H9 (cell line): Measurements from ENCODE around the gene FUCA1. TPM values are rescaled to one million over a fixed set of nuclear protein-coding genes. Genes with fewer than 3 reads are reported as not detected.

Experiments used
- DNase-seq: peaks from one replicate; pipeline ENCODE4 v3.0.0-alpha.2; 2017
- H2AFZ ChIP-seq: one replicate; pipeline ENCODE4 v1.6.1; 2013; ENCODE audit warnings: mild to moderate bottlenecking, low read length, control low read depth, moderate library complexity
- H2AK5ac ChIP-seq: 2 replicates; pipeline ENCODE4 v1.6.1; 2013; ENCODE audit warnings: low read length, control low read depth, mixed read lengths; ENCODE audit not compliant: insufficient read length
- H2BK120ac ChIP-seq: one replicate; pipeline ENCODE4 v1.6.1; 2013; ENCODE audit warnings: low read depth, mild to moderate bottlenecking, low read length, control low read depth, inconsistent platforms; ENCODE audit not compliant: poor library complexity, severe bottlenecking
- H2BK12ac ChIP-seq: 2 replicates; pipeline ENCODE4 v1.6.1; 2013; ENCODE audit warnings: low read length, control low read depth, mixed read lengths, low read depth; ENCODE audit not compliant: insufficient read length
- H2BK15ac ChIP-seq: 2 replicates; pipeline ENCODE4 v1.6.1; 2013; ENCODE audit warnings: low read depth, low read length, control low read depth
- H2BK20ac ChIP-seq: one replicate; pipeline ENCODE4 v1.6.1; 2013; ENCODE audit warnings: low read depth, mild to moderate bottlenecking, low read length, control low read depth, inconsistent platforms; ENCODE audit not compliant: poor library complexity, severe bottlenecking
- H2BK5ac ChIP-seq: 2 replicates; pipeline ENCODE4 v1.6.1; 2013; ENCODE audit warnings: low read length, control low read depth, mixed read lengths; ENCODE audit not compliant: insufficient read length
- H3K14ac ChIP-seq: 2 replicates; pipeline ENCODE4 v1.6.1; 2013; ENCODE audit warnings: low read length, control low read depth; ENCODE audit not compliant: insufficient read depth
- H3K18ac ChIP-seq: 2 replicates; pipeline ENCODE4 v1.6.1; 2013; ENCODE audit warnings: low read depth, mild to moderate bottlenecking, mixed read lengths, low read length, control low read depth; ENCODE audit not compliant: insufficient read length
- H3K23ac ChIP-seq: 2 replicates; pipeline ENCODE4 v1.6.1; 2013; ENCODE audit warnings: low read length, control low read depth, mixed read lengths, low read depth; ENCODE audit not compliant: insufficient read length
- H3K23me2 ChIP-seq: 2 replicates; pipeline ENCODE4 v1.6.1; 2013; ENCODE audit warnings: low read depth, mild to moderate bottlenecking, mixed read lengths, low read length, control low read depth; ENCODE audit not compliant: insufficient read length, poor library complexity, severe bottlenecking
- H3K27ac ChIP-seq: 2 replicates; pipeline ENCODE4 v1.5.1; 2013; ENCODE audit warnings: low read length, control low read depth, mixed read lengths, low read depth; ENCODE audit not compliant: insufficient read length
- H3K27me3 ChIP-seq: 2 replicates; pipeline ENCODE4 v1.6.1; 2013; ENCODE audit warnings: low read length, control low read depth, inconsistent platforms; ENCODE audit not compliant: insufficient read depth
- H3K4ac ChIP-seq: 2 replicates; pipeline ENCODE4 v1.6.1; 2013; ENCODE audit warnings: low read depth, mild to moderate bottlenecking, control low read depth, inconsistent platforms, low read length, moderate library complexity
- H3K4me1 ChIP-seq: 2 replicates; pipeline ENCODE4 v1.6.1; 2013; ENCODE audit warnings: low read length, control low read depth, inconsistent platforms; ENCODE audit not compliant: insufficient read depth
- H3K4me2 ChIP-seq: 2 replicates; pipeline ENCODE4 v1.6.1; 2013; ENCODE audit warnings: low read length, control low read depth, mixed read lengths; ENCODE audit not compliant: insufficient read length, insufficient read depth
- H3K56ac ChIP-seq: 2 replicates; pipeline ENCODE4 v1.6.1; 2013; ENCODE audit warnings: low read depth, mild to moderate bottlenecking, mixed read lengths, low read length, control low read depth; ENCODE audit not compliant: insufficient read length
- H3K79me1 ChIP-seq: 2 replicates; pipeline ENCODE4 v1.6.1; 2013; ENCODE audit warnings: low read depth, mild to moderate bottlenecking, moderate library complexity, low read length, control low read depth, inconsistent platforms; ENCODE audit not compliant: insufficient read depth, poor library complexity, severe bottlenecking
- H3K79me2 ChIP-seq: 2 replicates; pipeline ENCODE4 v1.6.1; 2013; ENCODE audit warnings: low read length, control low read depth, inconsistent platforms; ENCODE audit not compliant: insufficient read depth
- H3K9ac ChIP-seq: 2 replicates; pipeline ENCODE4 v1.6.1; 2013; ENCODE audit warnings: low read length, control low read depth, mixed read lengths; ENCODE audit not compliant: insufficient read length; ENCODE audit errors: extremely low read depth
- H3K9me3 ChIP-seq: one replicate; pipeline ENCODE4 v1.6.1; 2013; ENCODE audit warnings: low read depth, low read length, inconsistent platforms; ENCODE audit not compliant: control insufficient read depth
- H3T11ph ChIP-seq: one replicate; pipeline ENCODE4 v1.6.1; 2013; ENCODE audit warnings: mild to moderate bottlenecking, low read length, control low read depth, inconsistent platforms
- H4K20me1 ChIP-seq: one replicate; pipeline ENCODE4 v1.6.1; 2013; ENCODE audit not compliant: control insufficient read depth, insufficient read length, insufficient read depth
- H4K5ac ChIP-seq: 2 replicates; pipeline ENCODE4 v1.6.1; 2013; ENCODE audit warnings: low read depth, mild to moderate bottlenecking, mixed read lengths, low read length, control low read depth; ENCODE audit not compliant: insufficient read length
- H4K8ac ChIP-seq: replicated peaks from 2 replicates; pipeline ENCODE4 v1.6.1; 2013; ENCODE audit warnings: low read length, control low read depth, mixed read lengths, low read depth; ENCODE audit not compliant: insufficient read length
- H4K91ac ChIP-seq: 2 replicates; pipeline ENCODE4 v1.6.1; 2013; ENCODE audit warnings: low read depth, mild to moderate bottlenecking, moderate library complexity, mixed read lengths, low read length, control low read depth; ENCODE audit not compliant: insufficient read length
- H3K27ac Mint-ChIP-seq, 3 experiments: 2 replicates in 2 of 3; 3 replicates in 1 of 3; pipeline ENCODE4 v1.8.0; 2020 to 2021; ENCODE audit warnings: mixed read lengths in 3 of 3, mild to moderate bottlenecking in 1 of 3, moderate library complexity in 1 of 3
- H3K27me3 Mint-ChIP-seq: 2 replicates; pipeline ENCODE4 v1.8.0; 2021; ENCODE audit warnings: low read depth, mild to moderate bottlenecking, moderate library complexity, mixed read lengths
- H3K36me3 Mint-ChIP-seq, 3 experiments: 2 replicates in 2 of 3; 3 replicates in 1 of 3; pipeline ENCODE4 v1.8.0; 2020 to 2021; ENCODE audit warnings: low read depth in 3 of 3, mixed read lengths in 3 of 3; ENCODE audit not compliant: insufficient read depth in 1 of 3
- H3K4me1 Mint-ChIP-seq, 2 experiments: 2 replicates each; pipeline ENCODE4 v1.8.0; 2020; ENCODE audit warnings: mixed read lengths in 2 of 2
- H3K4me3 Mint-ChIP-seq, 2 experiments: 2 replicates in 1 of 2; 3 replicates in 1 of 2; pipeline ENCODE4 v1.8.0; 2020 to 2021; ENCODE audit warnings: mild to moderate bottlenecking in 2 of 2, mixed read lengths in 2 of 2, moderate library complexity in 1 of 2
- H3K9me3 Mint-ChIP-seq, 2 experiments: 2 replicates in 1 of 2; 3 replicates in 1 of 2; pipeline ENCODE4 v1.8.0; 2020; ENCODE audit warnings: mild to moderate bottlenecking in 2 of 2, mixed read lengths in 2 of 2, moderate library complexity in 1 of 2
- whole genome bisulfite sequencing: extraction: QIAGEN DNeasy Blood & Tissue Kit; methylation state at CpG from one replicate; pipeline ENCODE4 v1.1.7; 2013; ENCODE audit warnings: missing lambda C conversion rate, low lambda C conversion rate, mixed read lengths; ENCODE audit not compliant: insufficient read length; ENCODE audit errors: extremely low coverage; 5-methylcytosine and 5-hydroxymethylcytosine counted together
- total RNA-seq: library from RNA; stranded (reverse); gene quantifications from 2 replicates; pipeline ENCODE4 v1.2.1, GENCODE V29; 2021
- TF ChIP-seq, protein P1 (sequence below): fragments of 200-600 bp; sonication (generic); conservative IDR thresholded peaks from 3 replicates; pipeline ENCODE4 v1.8.0; 2021; ENCODE audit warnings: antibody characterized with exemption, mild to moderate bottlenecking

Gene FUCA1
- total RNA-seq, 1 experiment from 2014 or later: 9.1 TPM

DNA sequence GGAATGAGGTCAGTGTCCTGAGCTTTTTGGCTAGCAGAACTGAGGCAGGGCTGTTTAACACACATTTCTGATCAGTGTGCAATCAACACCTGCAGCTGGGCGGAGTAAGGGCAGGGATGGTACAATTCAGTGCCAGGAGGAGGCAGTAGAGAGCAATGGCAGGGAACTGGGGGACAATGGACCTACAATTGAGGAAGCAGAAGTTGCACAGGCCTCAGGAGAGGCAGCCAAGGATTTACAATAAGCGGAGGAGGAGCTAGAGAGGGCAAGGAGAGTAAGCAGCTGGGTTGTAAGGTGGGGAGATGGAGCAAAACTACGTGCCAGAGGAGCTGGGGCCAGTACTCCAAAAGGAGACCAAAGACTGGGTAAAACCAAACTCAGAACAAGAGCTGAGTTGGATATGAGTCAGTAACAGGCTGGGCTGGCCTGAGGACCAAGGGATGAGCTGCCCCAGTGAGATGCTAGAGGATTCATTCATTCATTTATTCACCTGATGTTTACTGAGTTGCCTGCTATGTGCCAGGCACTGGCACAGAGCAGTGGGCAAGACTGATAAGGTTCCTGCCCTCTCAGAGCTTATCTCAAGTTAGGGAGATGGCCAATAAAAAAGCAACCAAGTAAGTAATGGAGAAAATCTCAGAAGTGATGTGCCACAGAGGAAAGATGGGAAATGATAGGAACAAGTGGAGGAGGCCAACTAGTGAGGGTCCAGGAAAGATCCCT is 57.1 kb downstream of the FUCA1 start:
- Mint-ChIP-seq H3K4me1 (peaks cover 9 to 10% of the 10 kb centered on the region in 2 experiments), H3K36me3 (peaks cover 0 to 15% (median 12%) of the 10 kb centered on the region in 3 experiments; a peak in 4 of 7 replicates), H3K9me3 (no peaks in the 10 kb centered on the region), H3K27me3 (peaks cover 3% of the 10 kb centered on the region), H3K27ac (peak overlapping the region in 2 of 3 experiments; percentile 11 to 25; a peak in 4 of 7 replicates), H3K4me3 (no peak overlapping the region)
- Histone ChIP-seq H2BK15ac (no peak overlapping the region), H3K14ac (no peak overlapping the region), H3K4me1 (no peaks in the 10 kb centered on the region), H3K79me2 (no peaks in the 10 kb centered on the region), H3T11ph (no peak overlapping the region), H3K79me1 (no peaks in the 10 kb centered on the region), H3K9ac (no peak overlapping the region), H2BK20ac (no peak overlapping the region), H3K4ac (no peak overlapping the region), H3K9me3 (no peaks in the 10 kb centered on the region), H2AK5ac (no peak overlapping the region), H3K27me3 (no peaks in the 10 kb centered on the region), H2BK5ac (no peak overlapping the region), H3K4me2 (no peak overlapping the region), H4K91ac (no peak overlapping the region), H2AFZ (no peak overlapping the region), H2BK12ac (no peak overlapping the region), H3K18ac (no peak overlapping the region), H4K20me1 (no peaks in the 10 kb centered on the region), H3K56ac (no peak overlapping the region), H3K23me2 (no peaks in the 10 kb centered on the region), H2BK120ac (no peak overlapping the region), H3K23ac (no peak overlapping the region), H4K8ac (no peak overlapping the region), H4K5ac (no peak overlapping the region), H3K27ac (no peak overlapping the region)
- WGBS: no CpG with 5 or more reads among the region's 3 CpGs
- TF ChIP-seq, protein P1, sequence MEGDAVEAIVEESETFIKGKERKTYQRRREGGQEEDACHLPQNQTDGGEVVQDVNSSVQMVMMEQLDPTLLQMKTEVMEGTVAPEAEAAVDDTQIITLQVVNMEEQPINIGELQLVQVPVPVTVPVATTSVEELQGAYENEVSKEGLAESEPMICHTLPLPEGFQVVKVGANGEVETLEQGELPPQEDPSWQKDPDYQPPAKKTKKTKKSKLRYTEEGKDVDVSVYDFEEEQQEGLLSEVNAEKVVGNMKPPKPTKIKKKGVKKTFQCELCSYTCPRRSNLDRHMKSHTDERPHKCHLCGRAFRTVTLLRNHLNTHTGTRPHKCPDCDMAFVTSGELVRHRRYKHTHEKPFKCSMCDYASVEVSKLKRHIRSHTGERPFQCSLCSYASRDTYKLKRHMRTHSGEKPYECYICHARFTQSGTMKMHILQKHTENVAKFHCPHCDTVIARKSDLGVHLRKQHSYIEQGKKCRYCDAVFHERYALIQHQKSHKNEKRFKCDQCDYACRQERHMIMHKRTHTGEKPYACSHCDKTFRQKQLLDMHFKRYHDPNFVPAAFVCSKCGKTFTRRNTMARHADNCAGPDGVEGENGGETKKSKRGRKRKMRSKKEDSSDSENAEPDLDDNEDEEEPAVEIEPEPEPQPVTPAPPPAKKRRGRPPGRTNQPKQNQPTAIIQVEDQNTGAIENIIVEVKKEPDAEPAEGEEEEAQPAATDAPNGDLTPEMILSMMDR: peak; percentile 87
- DNase-seq: peak; percentile 80
